ENCODE results near the gene EMID1.

EMID1 gene

GRCh38 chr22:29272624-29273023, 66.9 kb downstream of the EMID1 start:
- Histone ChIP-seq H3K9ac (ENCODE audit: low read length) (no peak overlapping the region), H3K27me3 (ENCODE audit: control insufficient read depth, insufficient read depth, low read length) (no peaks in the 10 kb centered on the region), H3K4me3 (ENCODE audit: low read length) (no peak overlapping the region), H3K36me3 (ENCODE audit: control insufficient read depth, low read depth, low read length) (peaks cover 84% of the 10 kb centered on the region), H3K4me1 (ENCODE audit: control insufficient read depth, low read depth, low read length) (peaks cover 17% of the 10 kb centered on the region), H3K27ac (ENCODE audit: low read length) (no peak overlapping the region), H3K9me3 (ENCODE audit: control insufficient read depth, low read depth, low read length) (no peaks in the 10 kb centered on the region)

- H3K27me3 ChIP-seq (ENCODE audit: control insufficient read depth, insufficient read depth, low read length): no peaks in the 10 kb centered on the region
- H3K27ac ChIP-seq (ENCODE audit: low read length): no peak overlapping the region
- peaks cover 12% of the 10 kb centered on the region for H3K4me1 ChIP-seq (ENCODE audit: control insufficient read depth, low read depth, low read length)
- no peak overlapping the region for H3K9ac ChIP-seq (ENCODE audit: low read length)
- H3K36me3 ChIP-seq (ENCODE audit: control insufficient read depth, low read depth, low read length): peaks cover 98% of the 10 kb centered on the region
- no peak overlapping the region for H3K4me3 ChIP-seq (ENCODE audit: low read length)
- H3K9me3 ChIP-seq (ENCODE audit: control insufficient read depth, low read depth, low read length): no peaks in the 10 kb centered on the region
Measured at GRCh38 chr22:29275167-29275566, 69.5 kb downstream of the EMID1 start.

DNA sequence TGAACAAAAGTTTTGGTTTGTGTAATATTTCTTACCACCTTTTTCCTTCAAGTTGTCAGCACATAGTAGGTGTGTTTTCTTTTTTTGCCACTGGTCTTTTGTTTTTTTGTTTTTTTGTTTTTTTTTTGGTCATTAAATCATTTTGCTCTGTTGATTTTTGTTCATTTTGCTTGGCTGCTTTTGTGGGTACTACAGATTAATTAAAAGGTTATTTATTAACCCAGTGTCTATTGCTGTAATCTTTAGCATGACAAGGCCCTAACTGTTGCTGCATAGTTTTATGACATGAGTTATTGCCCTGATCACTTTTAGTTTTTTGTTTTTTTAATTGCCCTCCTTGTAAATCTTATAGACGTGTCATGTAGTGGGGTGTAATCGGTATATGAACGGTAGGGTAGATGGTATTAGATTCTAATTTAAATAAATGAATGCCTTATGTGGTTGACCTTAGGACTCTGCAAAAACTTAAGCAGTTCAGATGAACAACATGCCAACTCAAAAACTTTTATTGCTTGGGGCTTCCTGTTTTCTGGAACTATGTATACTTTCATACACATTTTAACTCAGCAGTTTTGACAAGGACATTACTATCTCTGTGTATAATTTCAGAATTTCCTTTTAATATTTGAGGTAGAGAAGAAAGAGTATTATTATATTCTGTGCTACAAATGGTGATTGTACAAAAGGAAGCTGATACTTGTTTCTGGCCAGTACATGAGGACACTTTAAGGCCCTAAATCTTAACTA, 70.3 kb downstream of the EMID1 start:
- no peaks in the 10 kb centered on the region for H3K9me3 ChIP-seq (ENCODE audit: control insufficient read depth, low read depth, low read length)
- H3K9ac ChIP-seq (ENCODE audit: low read length): no peak overlapping the region
- no peaks in the 10 kb centered on the region for H3K27me3 ChIP-seq (ENCODE audit: control insufficient read depth, insufficient read depth, low read length)
- no peak overlapping the region for H3K27ac ChIP-seq (ENCODE audit: low read length)
- H3K36me3 ChIP-seq (ENCODE audit: control insufficient read depth, low read depth, low read length): peaks cover 96% of the 10 kb centered on the region
- H3K4me1 ChIP-seq (ENCODE audit: control insufficient read depth, low read depth, low read length): peaks cover 7% of the 10 kb centered on the region
- no peak overlapping the region for H3K4me3 ChIP-seq (ENCODE audit: low read length)

DNA sequence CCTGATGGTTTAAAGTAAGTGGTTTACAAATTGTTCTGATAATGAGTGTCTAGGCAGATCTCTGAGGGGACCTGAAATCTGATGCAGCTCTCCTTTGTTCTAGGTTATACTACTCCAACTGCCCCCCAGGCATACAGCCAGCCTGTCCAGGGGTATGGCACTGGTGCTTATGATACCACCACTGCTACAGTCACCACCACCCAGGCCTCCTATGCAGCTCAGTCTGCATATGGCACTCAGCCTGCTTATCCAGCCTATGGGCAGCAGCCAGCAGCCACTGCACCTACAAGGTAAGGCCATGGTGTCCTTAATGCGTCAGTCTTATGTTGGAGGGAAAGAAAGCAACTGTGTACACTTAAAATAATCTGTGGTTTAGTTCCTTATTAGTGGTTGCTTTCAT, 72.2 kb downstream of the EMID1 start:
- Histone ChIP-seq H3K27ac (ENCODE audit: low read length) (no peak overlapping the region), H3K4me3 (ENCODE audit: low read length) (no peak overlapping the region), H3K4me1 (ENCODE audit: control insufficient read depth, low read depth, low read length) (no peaks in the 10 kb centered on the region), H3K36me3 (ENCODE audit: control insufficient read depth, low read depth, low read length) (peaks cover 94% of the 10 kb centered on the region), H3K9me3 (ENCODE audit: control insufficient read depth, low read depth, low read length) (no peaks in the 10 kb centered on the region), H3K9ac (ENCODE audit: low read length) (no peak overlapping the region), H3K27me3 (ENCODE audit: control insufficient read depth, insufficient read depth, low read length) (no peaks in the 10 kb centered on the region)

DNA sequence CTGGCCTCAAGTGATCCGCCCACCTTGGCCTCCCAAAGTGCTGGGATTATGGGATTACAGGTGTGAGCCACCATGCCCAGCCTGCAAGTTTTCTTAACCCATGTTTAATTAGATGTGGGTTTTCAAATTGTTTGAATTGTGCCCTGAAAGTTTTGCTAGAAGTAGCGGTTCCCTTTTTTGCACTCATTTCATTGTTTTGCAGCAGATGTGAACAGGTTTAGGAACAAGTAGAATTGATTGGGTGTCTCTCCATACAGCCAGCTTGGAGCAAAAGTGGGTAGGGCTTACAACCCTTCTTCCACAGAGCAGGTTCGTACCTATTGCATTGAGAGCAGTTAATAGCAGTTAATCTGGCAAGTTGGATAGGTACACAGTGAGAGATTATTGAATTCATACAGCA, 78.5 kb downstream of the EMID1 start:
- no peak overlapping the region for H3K27ac ChIP-seq (ENCODE audit: low read length)
- no peaks in the 10 kb centered on the region for H3K9me3 ChIP-seq (ENCODE audit: control insufficient read depth, low read depth, low read length)
- no peaks in the 10 kb centered on the region for H3K27me3 ChIP-seq (ENCODE audit: control insufficient read depth, insufficient read depth, low read length)
- H3K4me3 ChIP-seq (ENCODE audit: low read length): no peak overlapping the region
- H3K9ac ChIP-seq (ENCODE audit: low read length): no peak overlapping the region
- no peaks in the 10 kb centered on the region for H3K4me1 ChIP-seq (ENCODE audit: control insufficient read depth, low read depth, low read length)
- peaks cover 83% of the 10 kb centered on the region for H3K36me3 ChIP-seq (ENCODE audit: control insufficient read depth, low read depth, low read length)

DNA sequence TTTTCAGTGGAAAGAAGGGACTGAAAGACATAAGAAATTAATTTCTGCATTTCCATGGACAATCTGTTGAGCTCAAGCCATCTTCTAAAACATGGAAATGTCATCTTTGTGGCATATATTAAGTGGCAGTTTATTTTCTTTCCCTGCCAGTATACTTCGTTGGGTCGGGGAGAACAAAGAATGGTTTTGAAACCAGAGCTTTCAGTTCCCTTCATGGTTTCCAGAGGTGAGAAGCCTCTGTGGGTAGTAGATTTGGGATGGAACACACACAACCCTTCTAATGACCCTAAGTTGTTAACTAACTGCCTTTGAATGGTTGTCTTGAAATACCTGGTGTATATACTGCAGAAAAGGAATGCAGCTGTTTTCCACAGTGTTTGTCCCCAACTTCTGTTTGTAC, 83.1 kb downstream of the EMID1 start:
- no peaks in the 10 kb centered on the region for H3K27me3 ChIP-seq (ENCODE audit: control insufficient read depth, insufficient read depth, low read length)
- no peak overlapping the region for H3K27ac ChIP-seq (ENCODE audit: low read length)
- no peaks in the 10 kb centered on the region for H3K9me3 ChIP-seq (ENCODE audit: control insufficient read depth, low read depth, low read length)
- peaks cover 91% of the 10 kb centered on the region for H3K36me3 ChIP-seq (ENCODE audit: control insufficient read depth, low read depth, low read length)
- H3K9ac ChIP-seq (ENCODE audit: low read length): no peak overlapping the region
- no peak overlapping the region for H3K4me3 ChIP-seq (ENCODE audit: low read length)
- no peaks in the 10 kb centered on the region for H3K4me1 ChIP-seq (ENCODE audit: control insufficient read depth, low read depth, low read length)

DNA sequence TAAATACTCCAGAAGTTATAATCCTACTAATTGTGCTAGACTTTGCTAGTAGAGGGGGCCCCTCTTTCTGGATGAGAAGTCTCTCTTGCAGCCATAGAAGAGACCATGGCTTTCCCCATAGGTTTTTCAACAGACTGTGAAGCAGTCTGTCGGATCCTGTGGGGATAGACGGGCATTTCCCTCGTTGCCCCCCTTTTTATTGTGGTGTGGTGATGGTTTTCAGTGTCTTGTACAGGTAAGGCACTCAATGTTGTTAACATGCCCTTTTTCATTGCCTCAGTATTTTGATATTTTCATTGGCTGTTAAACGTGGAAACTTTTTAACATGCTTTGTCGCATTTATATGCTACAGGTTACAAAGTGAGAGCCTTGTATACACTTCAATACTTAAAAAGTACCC, 84.4 kb downstream of the EMID1 start:
- H3K9me3 ChIP-seq (ENCODE audit: control insufficient read depth, low read depth, low read length): no peaks in the 10 kb centered on the region
- no peak overlapping the region for H3K9ac ChIP-seq (ENCODE audit: low read length)
- H3K27ac ChIP-seq (ENCODE audit: low read length): no peak overlapping the region
- no peaks in the 10 kb centered on the region for H3K4me1 ChIP-seq (ENCODE audit: control insufficient read depth, low read depth, low read length)
- no peak overlapping the region for H3K4me3 ChIP-seq (ENCODE audit: low read length)
- peaks cover 90% of the 10 kb centered on the region for H3K36me3 ChIP-seq (ENCODE audit: control insufficient read depth, low read depth, low read length)
- H3K27me3 ChIP-seq (ENCODE audit: control insufficient read depth, insufficient read depth, low read length): no peaks in the 10 kb centered on the region

DNA sequence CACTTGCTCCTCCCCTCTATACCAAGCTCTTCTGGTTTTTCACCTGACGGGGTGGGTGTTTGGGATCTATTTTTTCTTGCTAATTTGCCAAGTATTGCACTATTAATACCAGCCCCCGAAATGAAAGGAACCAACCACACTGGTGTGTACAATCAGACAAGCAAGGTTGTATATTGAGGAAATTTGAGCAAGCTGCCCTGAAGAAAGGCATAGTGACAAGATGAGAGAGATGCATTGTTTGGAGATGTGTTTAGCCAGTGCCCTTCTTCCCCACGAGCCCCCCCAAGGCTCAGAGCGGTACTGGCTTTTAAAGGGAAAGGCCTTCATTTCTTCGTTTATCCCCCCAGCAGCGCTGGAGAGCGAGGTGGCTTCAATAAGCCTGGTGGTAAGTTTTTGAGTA, 85.5 kb downstream of the EMID1 start:
- peaks cover 96% of the 10 kb centered on the region for H3K36me3 ChIP-seq (ENCODE audit: control insufficient read depth, low read depth, low read length)
- no peak overlapping the region for H3K4me3 ChIP-seq (ENCODE audit: low read length)
- no peaks in the 10 kb centered on the region for H3K27me3 ChIP-seq (ENCODE audit: control insufficient read depth, insufficient read depth, low read length)
- H3K9me3 ChIP-seq (ENCODE audit: control insufficient read depth, low read depth, low read length): no peaks in the 10 kb centered on the region
- no peak overlapping the region for H3K27ac ChIP-seq (ENCODE audit: low read length)
- no peak overlapping the region for H3K9ac ChIP-seq (ENCODE audit: low read length)
- H3K4me1 ChIP-seq (ENCODE audit: control insufficient read depth, low read depth, low read length): no peaks in the 10 kb centered on the region

GRCh38 chr22:29292379-29292778, 86.7 kb downstream of the EMID1 start:
- no peaks in the 10 kb centered on the region for H3K9me3 ChIP-seq (ENCODE audit: control insufficient read depth, low read depth, low read length)
- no peaks in the 10 kb centered on the region for H3K27me3 ChIP-seq (ENCODE audit: control insufficient read depth, insufficient read depth, low read length)
- H3K4me1 ChIP-seq (ENCODE audit: control insufficient read depth, low read depth, low read length): no peaks in the 10 kb centered on the region
- H3K4me3 ChIP-seq (ENCODE audit: low read length): no peak overlapping the region
- peaks cover 99% of the 10 kb centered on the region for H3K36me3 ChIP-seq (ENCODE audit: control insufficient read depth, low read depth, low read length)
- no peak overlapping the region for H3K9ac ChIP-seq (ENCODE audit: low read length)
- no peak overlapping the region for H3K27ac ChIP-seq (ENCODE audit: low read length)

- Histone ChIP-seq H3K4me3 (ENCODE audit: low read length) (no peak overlapping the region), H3K4me1 (ENCODE audit: control insufficient read depth, low read depth, low read length) (no peaks in the 10 kb centered on the region), H3K9me3 (ENCODE audit: control insufficient read depth, low read depth, low read length) (no peaks in the 10 kb centered on the region), H3K27ac (ENCODE audit: low read length) (no peak overlapping the region), H3K9ac (ENCODE audit: low read length) (no peak overlapping the region), H3K36me3 (ENCODE audit: control insufficient read depth, low read depth, low read length) (peaks cover 71% of the 10 kb centered on the region), H3K27me3 (ENCODE audit: control insufficient read depth, insufficient read depth, low read length) (no peaks in the 10 kb centered on the region)
Measured at GRCh38 chr22:29298641-29299040, 92.9 kb downstream of the EMID1 start.

DNA sequence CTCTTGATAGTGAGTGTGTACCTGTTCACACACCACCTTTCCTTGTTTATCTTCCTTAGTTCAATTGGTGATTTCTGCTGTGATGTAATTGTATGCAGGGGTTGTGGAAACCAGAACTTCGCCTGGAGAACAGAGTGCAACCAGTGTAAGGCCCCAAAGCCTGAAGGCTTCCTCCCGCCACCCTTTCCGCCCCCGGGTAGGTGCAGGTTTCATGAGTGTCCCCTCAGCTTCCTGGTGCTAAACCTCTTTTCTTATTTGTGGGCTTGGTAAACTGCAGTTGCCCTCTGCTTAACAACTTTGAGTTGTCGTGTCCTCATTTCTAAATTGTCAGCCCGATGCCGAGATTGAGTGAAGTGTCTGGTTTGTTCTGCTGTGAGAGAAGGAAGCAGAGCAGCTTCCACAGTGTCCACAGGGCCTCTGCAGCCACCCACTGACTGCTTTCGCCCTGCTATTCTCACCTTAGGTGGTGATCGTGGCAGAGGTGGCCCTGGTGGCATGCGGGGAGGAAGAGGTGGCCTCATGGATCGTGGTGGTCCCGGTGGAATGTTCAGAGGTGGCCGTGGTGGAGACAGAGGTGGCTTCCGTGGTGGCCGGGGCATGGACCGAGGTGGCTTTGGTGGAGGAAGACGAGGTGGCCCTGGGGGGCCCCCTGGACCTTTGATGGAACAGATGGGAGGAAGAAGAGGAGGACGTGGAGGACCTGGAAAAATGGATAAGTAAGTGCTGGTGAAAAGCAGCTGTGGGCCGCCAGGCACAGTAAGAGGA, 93.6 kb downstream of the EMID1 start:
- H3K36me3 ChIP-seq (ENCODE audit: control insufficient read depth, low read depth, low read length): peaks cover 64% of the 10 kb centered on the region

GRCh38 chr22:29300467-29300806, 94.7 kb downstream of the EMID1 start:
- Histone ChIP-seq H3K27me3 (ENCODE audit: control insufficient read depth, insufficient read depth, low read length) (no peaks in the 10 kb centered on the region), H3K4me3 (ENCODE audit: low read length) (no peak overlapping the region), H3K27ac (ENCODE audit: low read length) (no peak overlapping the region), H3K9ac (ENCODE audit: low read length) (no peak overlapping the region), H3K9me3 (ENCODE audit: control insufficient read depth, low read depth, low read length) (no peaks in the 10 kb centered on the region), H3K36me3 (ENCODE audit: control insufficient read depth, low read depth, low read length) (peaks cover 54% of the 10 kb centered on the region), H3K4me1 (ENCODE audit: control insufficient read depth, low read depth, low read length) (no peaks in the 10 kb centered on the region)

More for the DNA sequence above, 93.6 kb downstream of the EMID1 start:
- Histone ChIP-seq H3K27me3 (ENCODE audit: control insufficient read depth, insufficient read depth, low read length) (no peaks in the 10 kb centered on the region), H3K4me3 (ENCODE audit: low read length) (no peak overlapping the region), H3K27ac (ENCODE audit: low read length) (no peak overlapping the region), H3K4me1 (ENCODE audit: control insufficient read depth, low read depth, low read length) (no peaks in the 10 kb centered on the region), H3K9me3 (ENCODE audit: control insufficient read depth, low read depth, low read length) (no peaks in the 10 kb centered on the region), H3K9ac (ENCODE audit: low read length) (no peak overlapping the region)

All from iPS-18a (cell line).